ENCODE results near the gene SEC61B. TPM values are rescaled to one million over a fixed set of nuclear protein-coding genes. Genes with fewer than 3 reads are reported as not detected.

The SEC61B gene
- total RNA-seq, 2 donors from 2014 or later, result 64.6 to 74.4 TPM

- ATAC-seq (ENCODE audit: insufficient number of reproducible peaks, low FRiP score, low read depth), result no peak
- Histone ChIP-seq H3K27me3 (replicated peaks; ENCODE audit: insufficient read depth) (no peaks in the 10 kb centered on the region), H3K4me1 (ENCODE audit: control insufficient read depth in 1 of 2, low read depth in 2 of 2) (peaks cover 0 to 4% of the 10 kb centered on the region in 2 donors)
These were observed 31.8 kb downstream of the SEC61B start for GRCh38 chr9:99253772-99254431.

GRCh38 chr9:99255651-99256050, 33.6 kb downstream of the SEC61B start:
- Histone ChIP-seq H3K27me3 (replicated peaks; ENCODE audit: insufficient read depth) (no peaks in the 10 kb centered on the region), H3K27ac (no peak overlapping the region), H3K4me3 (no peak overlapping the region), H3K36me3 (no peaks in the 10 kb centered on the region), H3K4me1 (ENCODE audit: control insufficient read depth in 1 of 2, low read depth in 2 of 2) (peaks cover 0 to 4% of the 10 kb centered on the region in 2 donors), H3K9me3 (no peaks in the 10 kb centered on the region)
- no peak for TF ChIP-seq CTCF (IDR thresholded peaks at IDR 0.05)
- ATAC-seq (ENCODE audit: insufficient number of reproducible peaks, low FRiP score, low read depth) (no peak), DNase-seq (ENCODE audit: low spot score) (no peak)

More at GRCh38 chr9:99253772-99254431, 31.8 kb downstream of the SEC61B start:
- no peak for DNase-seq (ENCODE audit: low spot score)
- Histone ChIP-seq H3K4me3 (no peak overlapping the region), H3K9me3 (no peaks in the 10 kb centered on the region), H3K27ac (no peak overlapping the region), H3K36me3 (no peaks in the 10 kb centered on the region)
- no peak for TF ChIP-seq CTCF (IDR thresholded peaks at IDR 0.05)

- no peak for TF ChIP-seq CTCF (IDR thresholded peaks at IDR 0.05)
These were observed 35.8 kb downstream of the SEC61B start for GRCh38 chr9:99257723-99258389.

GRCh38 chr9:99259231-99259918, 37.3 kb downstream of the SEC61B start:
- Histone ChIP-seq H3K4me1 (ENCODE audit: control insufficient read depth in 1 of 2, low read depth in 2 of 2) (peaks cover 0 to 4% of the 10 kb centered on the region in 2 donors), H3K4me3 (peak overlapping the region; percentile 69), H3K27ac (peak overlapping the region; percentile 12 to 61), H3K9me3 (no peaks in the 10 kb centered on the region), H3K36me3 (no peaks in the 10 kb centered on the region), H3K27me3 (replicated peaks; ENCODE audit: insufficient read depth) (no peaks in the 10 kb centered on the region)
- no peak for TF ChIP-seq CTCF (IDR thresholded peaks at IDR 0.05)
- ATAC-seq (ENCODE audit: insufficient number of reproducible peaks, low FRiP score, low read depth) (peak; percentile 37), DNase-seq (ENCODE audit: low spot score) (peak; percentile 11)

More at GRCh38 chr9:99257723-99258389, 35.8 kb downstream of the SEC61B start:
- ATAC-seq (ENCODE audit: insufficient number of reproducible peaks, low FRiP score, low read depth) (no peak), DNase-seq (ENCODE audit: low spot score) (no peak)
- Histone ChIP-seq H3K27me3 (replicated peaks; ENCODE audit: insufficient read depth) (no peaks in the 10 kb centered on the region), H3K4me1 (ENCODE audit: control insufficient read depth in 1 of 2, low read depth in 2 of 2) (peaks cover 0 to 4% of the 10 kb centered on the region in 2 donors), H3K9me3 (no peaks in the 10 kb centered on the region), H3K36me3 (no peaks in the 10 kb centered on the region), H3K27ac (no peak overlapping the region), H3K4me3 (no peak overlapping the region)

GRCh38 chr9:99261923-99262322, 39.8 kb downstream of the SEC61B start:
- TF ChIP-seq CTCF (IDR thresholded peaks at IDR 0.05), result no peak
- Histone ChIP-seq H3K9me3 (no peaks in the 10 kb centered on the region), H3K27ac (no peak overlapping the region), H3K36me3 (no peaks in the 10 kb centered on the region), H3K27me3 (replicated peaks; ENCODE audit: insufficient read depth) (no peaks in the 10 kb centered on the region), H3K4me1 (ENCODE audit: control insufficient read depth in 1 of 2, low read depth in 2 of 2) (peaks cover 4 to 11% of the 10 kb centered on the region in 2 donors), H3K4me3 (no peak overlapping the region)
- no peak for DNase-seq (ENCODE audit: low spot score)
- no peak for ATAC-seq (ENCODE audit: insufficient number of reproducible peaks, low FRiP score, low read depth)
